Endothelial cell of umbilical vein (primary cell): ENCODE measurements around the gene SARS1. TPM values are rescaled to one million over a fixed set of nuclear protein-coding genes. Genes with fewer than 3 reads are reported as not detected.

Source experiments
- BruUV-seq: library from RNA; stranded (reverse); fragments of 400-500 nt; replicated peaks from 2 replicates; lab custom pipeline; 2021; lab: Mats Ljungman, UMichigan
- CTCF ChIA-PET: fragments of 300-600, 350-600 bp; sonication (Branson Sonifier 250); formaldehyde crosslinking; loops from one replicate; lab custom pipeline; 2021; ENCODE audit warnings: antibody characterized with exemption, inconsistent platforms; lab: Charles Lee
- POLR2A ChIA-PET: fragments of 300-600, 350-600 bp; sonication (Branson Sonifier 250); formaldehyde crosslinking; loops from one replicate; lab custom pipeline; 2021; ENCODE audit warnings: antibody characterized with exemption, inconsistent platforms; lab: Charles Lee
- DNase-seq: peaks from one replicate; pipeline ENCODE4 v3.0.0-alpha.2; 2011; ENCODE audit warnings: low read depth, low spot score
- FAIRE-seq: peaks from 2 replicates; lab custom pipeline; 2011; peaks lifted over from hg19 to GRCh38; lab: Jason Lieb, UNC
- H2AFZ ChIP-seq: 2 replicates; pipeline ENCODE4 v1.6.0; 2012; ENCODE audit warnings: low read depth, low read length, control low read depth, inconsistent platforms
- H3K27ac ChIP-seq: 2 replicates; pipeline ENCODE4 v1.5.1; 2011; ENCODE audit warnings: low read depth, mild to moderate bottlenecking, control low read depth, low read length, moderate library complexity; ENCODE audit not compliant: insufficient read depth
- H3K27me3 ChIP-seq, 2 experiments: 2 replicates each; pipeline versions ENCODE4 v1.6.0 to v1.6.1; 2011; ENCODE audit warnings: low read length in 2 of 2, mixed read lengths in 1 of 2; ENCODE audit not compliant: control insufficient read depth in 2 of 2, insufficient read depth in 2 of 2
- H3K36me3 ChIP-seq, 2 experiments: 2 replicates in 1 of 2; 3 replicates in 1 of 2; pipeline ENCODE4 v1.5.1; 2011; ENCODE audit warnings: low read length in 2 of 2, mild to moderate bottlenecking in 1 of 2, moderate library complexity in 1 of 2; ENCODE audit not compliant: control insufficient read depth in 2 of 2, insufficient read depth in 2 of 2; ENCODE audit errors: extremely low read depth in 1 of 2
- H3K4me1 ChIP-seq: 3 replicates; pipeline ENCODE4 v1.5.1; 2011; ENCODE audit warnings: mild to moderate bottlenecking, low read length; ENCODE audit not compliant: control insufficient read depth, insufficient read depth; ENCODE audit errors: extremely low read depth
- H3K4me2 ChIP-seq: 2 replicates; pipeline ENCODE4 v1.6.1; 2011; ENCODE audit warnings: low read length, control low read depth, mixed read lengths; ENCODE audit not compliant: insufficient read depth
- H3K4me3 ChIP-seq, 3 experiments: fragments of 200-600 bp in 1 of 3; sonication (generic), shearing (Covaris generic) in 1 of 3; replicated peaks in 1 of 3; 2 replicates each; pipeline ENCODE4 v1.5.1; 2011 to 2016; ENCODE audit warnings: control low read depth in 3 of 3, low read length in 3 of 3, mild to moderate bottlenecking in 2 of 3, inconsistent platforms in 1 of 3, low read depth in 1 of 3, moderate library complexity in 1 of 3; ENCODE audit not compliant: insufficient read depth in 1 of 3
- H3K79me2 ChIP-seq: 2 replicates; pipeline ENCODE4 v1.6.0; 2012; ENCODE audit warnings: low read length, inconsistent platforms; ENCODE audit not compliant: control insufficient read depth, insufficient read depth
- H3K9ac ChIP-seq: replicated peaks from 2 replicates; pipeline ENCODE3; 2011; ENCODE audit warnings: low read length, control low read depth; ENCODE audit not compliant: insufficient read depth; ENCODE audit errors: extremely low read depth
- H3K9me1 ChIP-seq: replicated peaks from 3 replicates; pipeline ENCODE4 v1.6.0; 2011; ENCODE audit warnings: mild to moderate bottlenecking, low read length; ENCODE audit not compliant: control insufficient read depth, insufficient read depth; ENCODE audit errors: extremely low read depth
- H3K9me3 ChIP-seq: replicated peaks from 2 replicates; pipeline ENCODE4 v1.5.1; 2012; ENCODE audit warnings: low read length, inconsistent platforms; ENCODE audit not compliant: control insufficient read depth, insufficient read depth
- H4K20me1 ChIP-seq: replicated peaks from 2 replicates; pipeline ENCODE3; 2011; ENCODE audit warnings: mild to moderate bottlenecking, low read length; ENCODE audit not compliant: control insufficient read depth, insufficient read depth; ENCODE audit errors: extremely low read depth
- EZH2 ChIP-seq: IDR thresholded peaks from 2 replicates; pipeline ENCODE4 v1.6.1; 2012; ENCODE audit warnings: borderline replicate concordance, low read depth, mild to moderate bottlenecking, moderate library complexity, low read length, inconsistent platforms; ENCODE audit not compliant: severe bottlenecking
- FOS ChIP-seq: IDR thresholded peaks from 2 replicates; pipeline ENCODE4 v1.6.1; 2011; ENCODE audit warnings: mild to moderate bottlenecking, low read length, moderate library complexity, borderline replicate concordance; ENCODE audit not compliant: insufficient read depth
- GATA2 ChIP-seq: IDR thresholded peaks from 2 replicates; pipeline ENCODE4 v1.7.0; 2011; ENCODE audit warnings: low read depth, mild to moderate bottlenecking, moderate library complexity, mixed read lengths, low read length; ENCODE audit not compliant: insufficient read length, insufficient read depth
- JUN ChIP-seq: IDR thresholded peaks from 2 replicates; pipeline ENCODE4 v1.6.1; 2011; ENCODE audit warnings: borderline replicate concordance, low read depth; ENCODE audit not compliant: insufficient read length, insufficient read depth
- MYC ChIP-seq: IDR thresholded peaks from one replicate; pipeline ENCODE4 v1.6.1; 2011; ENCODE audit warnings: mild to moderate bottlenecking, low read depth, low read length
- POLR2A ChIP-seq: IDR thresholded peaks from 2 replicates; pipeline ENCODE4 v1.6.1; 2012; ENCODE audit warnings: low read depth, mild to moderate bottlenecking, control low read depth, low read length
- POLR2AphosphoS5 ChIP-seq: IDR thresholded peaks from 2 replicates; pipeline ENCODE4 v1.6.1; 2012; ENCODE audit warnings: low read depth, mild to moderate bottlenecking, control low read depth, low read length, moderate library complexity; ENCODE audit not compliant: insufficient read depth
- dilution Hi-C: fragments of 300-500 bp; cut with MboI; formaldehyde crosslinking; loops from one replicate; pipeline ENCODE4 v1.15.0; 2019; ENCODE audit warnings: low sequenced_read_pairs; ENCODE audit not compliant: extremely low pct_ligation_motif_present
- intact Hi-C: fragments of 100-400 bp; cut with micrococcal nuclease; formaldehyde crosslinking; loops from one replicate; pipeline ENCODE4 v1.10.0; 2022
- polyA plus RNA-seq, 4 experiments: library from polyadenylated mRNA; depleted of rRNA in 3 of 4; stranded (reverse) in 3 of 4; unstranded in 1 of 4; fragments of >200 nt; gene quantifications; 2 replicates each; pipeline versions ENCODE4 v1.2.1 to v1.2.3, GENCODE V29; 2011 to 2012; ENCODE audit warnings: missing spikeins in 1 of 4
- total RNA-seq: library from RNA; stranded (reverse); gene quantifications from 2 replicates; pipeline ENCODE4 v1.2.3, GENCODE V29; 2021
- TF ChIP-seq, protein P1 (sequence below), 2 donors: IDR thresholded peaks; 1 replicate in 1 of 2; 2 replicates in 1 of 2; pipeline ENCODE4 v1.5.1; 2011; ENCODE audit warnings: low read length in 2 of 2, mild to moderate bottlenecking in 2 of 2, moderate library complexity in 2 of 2, control low read depth in 1 of 2, inconsistent platforms in 1 of 2, low read depth in 1 of 2; ENCODE audit not compliant: insufficient read depth in 1 of 2; ENCODE audit errors: extremely low read depth in 1 of 2
- TF ChIP-seq, protein P2 (sequence below): IDR thresholded peaks from 2 replicates; pipeline ENCODE4 v1.6.1; 2011; ENCODE audit not compliant: insufficient read depth, insufficient read length

Gene SARS1
- total and polyA plus RNA-seq, 2 donors (not counting 3 experiments of a cell fraction or from before 2014, with no cell fraction given): 110 to 178 TPM

DNA sequence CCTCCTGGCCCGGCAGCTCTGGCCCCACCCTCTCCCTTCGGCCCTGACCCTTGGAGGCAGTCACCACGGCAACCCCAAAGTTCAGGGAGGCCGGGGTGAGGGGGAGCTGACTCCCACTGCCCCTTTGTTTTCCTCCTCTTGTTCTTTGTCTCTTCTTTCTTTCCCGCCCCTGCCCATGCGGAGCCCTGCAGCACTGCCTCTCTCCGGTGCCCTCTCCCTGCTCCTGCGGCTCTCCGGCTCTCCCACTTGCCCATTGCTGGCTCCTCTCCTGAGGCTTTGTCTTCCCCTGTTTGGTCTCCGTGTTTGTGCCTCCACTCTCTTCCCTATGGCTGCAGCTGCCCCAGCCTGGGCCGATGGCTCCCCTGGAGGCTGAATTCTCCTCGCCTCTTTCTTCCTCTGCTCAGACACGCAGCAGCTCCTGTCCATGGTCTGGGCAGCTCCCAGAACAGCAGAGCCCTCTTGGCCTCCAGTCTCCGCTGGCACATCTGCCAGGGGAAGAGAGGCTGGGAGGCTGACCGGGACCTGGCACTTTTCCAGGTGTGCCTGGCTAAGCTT lies 41.5 kb downstream of the SARS1 start:
- no peak overlapping the region for H2AFZ ChIP-seq
- no peaks in the 10 kb centered on the region for H3K36me3 ChIP-seq
- no peak overlapping the region for H3K27ac ChIP-seq
- no peak for DNase-seq
- dilution Hi-C loops (no loop called here), intact Hi-C loops (no loop called here)
- no peak overlapping the region for H3K4me3 ChIP-seq
- H3K9ac ChIP-seq: no peak overlapping the region
- H3K4me1 ChIP-seq: no peaks in the 10 kb centered on the region
- no peak for FAIRE-seq
- H3K9me3 ChIP-seq: no peaks in the 10 kb centered on the region
- H4K20me1 ChIP-seq: no peaks in the 10 kb centered on the region
- ChIA-PET CTCF (interaction anchor here (1.0 to 2.1 kb wide), 3 partner anchors 9 to 278 kb away, joined by 3 to 6 read pairs (median 5); no protein-coding TSS in a partner anchor), POLR2A (no interaction called here)
- no peaks in the 10 kb centered on the region for H3K9me1 ChIP-seq
- no TSS peak for BruUV-seq
- H3K4me2 ChIP-seq: no peak overlapping the region
- TF ChIP-seq GATA2: no peak
- no peak for TF ChIP-seq EZH2
- no peak for TF ChIP-seq POLR2A
- TF ChIP-seq, protein P1, sequence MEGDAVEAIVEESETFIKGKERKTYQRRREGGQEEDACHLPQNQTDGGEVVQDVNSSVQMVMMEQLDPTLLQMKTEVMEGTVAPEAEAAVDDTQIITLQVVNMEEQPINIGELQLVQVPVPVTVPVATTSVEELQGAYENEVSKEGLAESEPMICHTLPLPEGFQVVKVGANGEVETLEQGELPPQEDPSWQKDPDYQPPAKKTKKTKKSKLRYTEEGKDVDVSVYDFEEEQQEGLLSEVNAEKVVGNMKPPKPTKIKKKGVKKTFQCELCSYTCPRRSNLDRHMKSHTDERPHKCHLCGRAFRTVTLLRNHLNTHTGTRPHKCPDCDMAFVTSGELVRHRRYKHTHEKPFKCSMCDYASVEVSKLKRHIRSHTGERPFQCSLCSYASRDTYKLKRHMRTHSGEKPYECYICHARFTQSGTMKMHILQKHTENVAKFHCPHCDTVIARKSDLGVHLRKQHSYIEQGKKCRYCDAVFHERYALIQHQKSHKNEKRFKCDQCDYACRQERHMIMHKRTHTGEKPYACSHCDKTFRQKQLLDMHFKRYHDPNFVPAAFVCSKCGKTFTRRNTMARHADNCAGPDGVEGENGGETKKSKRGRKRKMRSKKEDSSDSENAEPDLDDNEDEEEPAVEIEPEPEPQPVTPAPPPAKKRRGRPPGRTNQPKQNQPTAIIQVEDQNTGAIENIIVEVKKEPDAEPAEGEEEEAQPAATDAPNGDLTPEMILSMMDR (IDR thresholded peaks at IDR 0.05; ENCODE audit: extremely low read depth in 1 of 2, insufficient read depth in 1 of 2, low read depth in 1 of 2, low read length in 2 of 2): no peak
- TF ChIP-seq POLR2AphosphoS5: no peak
- no peak for TF ChIP-seq FOS
- TF ChIP-seq JUN: no peak
- TF ChIP-seq, protein P2, sequence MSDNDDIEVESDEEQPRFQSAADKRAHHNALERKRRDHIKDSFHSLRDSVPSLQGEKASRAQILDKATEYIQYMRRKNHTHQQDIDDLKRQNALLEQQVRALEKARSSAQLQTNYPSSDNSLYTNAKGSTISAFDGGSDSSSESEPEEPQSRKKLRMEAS: no peak
- no peak for TF ChIP-seq MYC
- H3K79me2 ChIP-seq: no peaks in the 10 kb centered on the region
- H3K27me3 ChIP-seq: peaks cover 1 to 6% of the 10 kb centered on the region in 2 experiments
